ENCODE measurements around the gene RNF145. TPM values are rescaled to one million over a fixed set of nuclear protein-coding genes. Genes with fewer than 3 reads are reported as not detected.

The RNF145 gene
- total and polyA plus RNA-seq, 2 of the 13 experiments (the other 11 are each of a cell fraction or from before 2014, with no cell fraction given): 24.6 TPM

DNA sequence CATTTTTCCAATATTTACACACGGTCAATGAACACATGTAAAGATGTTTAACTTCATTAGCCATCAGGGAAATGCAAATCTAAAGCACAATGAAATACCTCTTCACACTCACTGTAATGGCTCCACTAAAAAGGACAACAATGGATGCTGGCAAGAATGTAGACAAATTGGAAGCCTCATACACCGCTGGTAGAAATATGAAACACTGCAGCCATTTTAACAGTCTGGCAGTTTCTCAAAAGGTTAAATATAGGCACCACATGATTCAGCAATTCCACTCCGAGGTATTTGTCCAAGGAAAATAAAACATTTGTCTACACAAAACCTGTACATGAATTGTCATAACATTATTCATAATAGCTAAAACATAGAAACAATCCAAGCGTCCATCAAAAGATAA lies 20.0 kb downstream of the RNF145 start:
- H4K20me1 ChIP-seq (ENCODE audit: insufficient read depth, low read length): peaks cover 5% of the 10 kb centered on the region; the same call in 1 of the 2 replicates
- CTCF ChIA-PET (ENCODE audit: low intra/inter-chr PET ratio, low total read pairs): no interaction called here
- H3K9me3 ChIP-seq (ENCODE audit: low read length): no peaks in the 10 kb centered on the region
- over 99% methylated on average over 4 of the region's 4 CpGs for WGBS (ENCODE audit: low lambda C conversion rate)
- H2AFZ ChIP-seq (ENCODE audit: low read length): no peak overlapping the region
- no peaks in the 10 kb centered on the region for H3K27me3 ChIP-seq (ENCODE audit: control insufficient read depth in 1 of 2, insufficient read depth in 2 of 2, low read length in 2 of 2)
- H3K9ac ChIP-seq (ENCODE audit: insufficient read depth, low read depth, low read length): no peak overlapping the region
- H3K4me3 ChIP-seq (replicated peaks in 1 of 3; ENCODE audit: insufficient read depth in 1 of 3, low read depth in 2 of 3, low read length in 3 of 3): no peak overlapping the region
- no TSS peak for BruUV-seq (replicated peaks)
- no peak overlapping the region for H3K27ac ChIP-seq (ENCODE audit: extremely low read length, insufficient read depth, low read length)
- FAIRE-seq (no peak), ATAC-seq (no peak), DNase-seq (ENCODE audit: low spot score) (no peak)
- peaks cover 7% of the 10 kb centered on the region; the same call in 1 of the 2 replicates for H3K4me1 ChIP-seq (ENCODE audit: insufficient read depth, low read length)
- peaks cover 11% of the 10 kb centered on the region for H3K79me2 ChIP-seq (ENCODE audit: insufficient read depth, low read length)
- H3K4me2 ChIP-seq (ENCODE audit: low read depth, low read length): no peak overlapping the region
- in situ Hi-C loops (cut with HindIII; ENCODE audit: extremely low pct_ligation_motif_present, low pct_unique_long_range_greater_than_20kb): no loop called here
- H3K36me3 ChIP-seq (replicated peaks in 1 of 2; ENCODE audit: control insufficient read depth in 1 of 2, insufficient read depth in 2 of 2, low read length in 2 of 2): peaks cover 2 to 48% of the 10 kb centered on the region in 2 experiments; a peak in 3 of 5 replicates
- TF ChIP-seq ZNF713 (CRISPR knock-in tag; IDR thresholded peaks at IDR 0.05) (no peak), ZSCAN12 (CRISPR knock-in tag; IDR thresholded peaks at IDR 0.05) (no peak), GFI1 (CRISPR knock-in tag; IDR thresholded peaks at IDR 0.05; ENCODE audit: borderline replicate concordance) (no peak), RBFOX2 (IDR thresholded peaks at IDR 0.05; ENCODE audit: low read depth, low read length) (no peak), ZSCAN25 (CRISPR knock-in tag; IDR thresholded peaks at IDR 0.05) (no peak), MIER3 (CRISPR knock-in tag; IDR thresholded peaks at IDR 0.05; ENCODE audit: borderline replicate concordance) (no peak), NFAT5 (CRISPR knock-in tag; IDR thresholded peaks at IDR 0.05) (no peak), ZNF136 (CRISPR knock-in tag; IDR thresholded peaks at IDR 0.05; ENCODE audit: low read depth) (no peak), MAF1 (CRISPR knock-in tag; IDR thresholded peaks at IDR 0.05; ENCODE audit: borderline replicate concordance) (no peak)
- POLR2A ChIA-PET: no interaction called here
- intact Hi-C loops (cut with micrococcal nuclease; ENCODE audit: unreplicated experiment): no loop called here

Data from HepG2 (cell line).